ENCODE results near the gene PSIP1. TPM values are rescaled to one million over a fixed set of nuclear protein-coding genes. Genes with fewer than 3 reads are reported as not detected.

Gene PSIP1
- total RNA-seq, 1 experiment from 2014 or later, result 99.1 TPM

DNA sequence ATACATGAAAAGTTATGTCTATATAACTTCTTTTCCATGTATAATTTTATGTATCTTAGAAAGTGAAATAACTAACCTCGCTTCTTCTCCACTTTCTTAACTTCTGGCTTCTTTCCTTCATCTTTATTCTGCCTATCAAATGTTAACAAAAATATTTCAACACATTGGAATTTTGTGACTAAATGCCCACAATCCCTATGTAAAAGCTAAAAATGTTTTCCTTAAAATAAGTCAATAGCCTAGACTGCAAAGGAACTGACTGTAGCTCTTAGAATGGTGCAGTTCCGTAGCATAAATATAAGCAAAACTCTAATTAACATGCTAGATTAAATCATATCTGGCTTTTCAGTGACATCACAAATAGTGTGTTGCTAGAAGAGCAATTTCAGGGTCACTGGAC, 40.9 kb downstream of the PSIP1 start:
- Histone ChIP-seq H2AFZ (ENCODE audit: low read depth, low read length, poor library complexity, severe bottlenecking) (no peak overlapping the region), H3K27ac (ENCODE audit: low read depth, low read length) (no peak overlapping the region), H3K79me2 (ENCODE audit: insufficient read depth, low read length) (no peaks in the 10 kb centered on the region), H3K36me3 (ENCODE audit: control insufficient read depth in 1 of 2, insufficient read depth in 2 of 2, low read length in 2 of 2) (peaks cover 31 to 35% of the 10 kb centered on the region in 2 experiments; a peak in 3 of 4 replicates), H3K4me1 (ENCODE audit: control insufficient read depth in 1 of 2, insufficient read depth in 2 of 2, low read length in 2 of 2) (no peaks in the 10 kb centered on the region), H3K9me3 (ENCODE audit: control insufficient read depth in 1 of 2, insufficient read depth in 1 of 2, low read depth in 1 of 2, low read length in 2 of 2) (no peaks in the 10 kb centered on the region), H3K27me3 (ENCODE audit: insufficient read depth, low read length) (no peaks in the 10 kb centered on the region), H4K20me1 (ENCODE audit: insufficient read depth) (peaks cover 9% of the 10 kb centered on the region; the same call in 1 of the 2 replicates), H3K4me3 (replicated peaks in 1 of 2; ENCODE audit: low read depth in 1 of 2, low read length in 2 of 2) (no peak overlapping the region), H3K9me2 (ENCODE audit: insufficient read depth) (no peaks in the 10 kb centered on the region), H3K4me2 (ENCODE audit: low read length) (no peak overlapping the region), H3K9ac (ENCODE audit: low read length) (no peak overlapping the region)
- no peak for TF ChIP-seq SP1 (IDR thresholded peaks at IDR 0.05; ENCODE audit: low read depth)
- TF ChIP-seq, protein P1, sequence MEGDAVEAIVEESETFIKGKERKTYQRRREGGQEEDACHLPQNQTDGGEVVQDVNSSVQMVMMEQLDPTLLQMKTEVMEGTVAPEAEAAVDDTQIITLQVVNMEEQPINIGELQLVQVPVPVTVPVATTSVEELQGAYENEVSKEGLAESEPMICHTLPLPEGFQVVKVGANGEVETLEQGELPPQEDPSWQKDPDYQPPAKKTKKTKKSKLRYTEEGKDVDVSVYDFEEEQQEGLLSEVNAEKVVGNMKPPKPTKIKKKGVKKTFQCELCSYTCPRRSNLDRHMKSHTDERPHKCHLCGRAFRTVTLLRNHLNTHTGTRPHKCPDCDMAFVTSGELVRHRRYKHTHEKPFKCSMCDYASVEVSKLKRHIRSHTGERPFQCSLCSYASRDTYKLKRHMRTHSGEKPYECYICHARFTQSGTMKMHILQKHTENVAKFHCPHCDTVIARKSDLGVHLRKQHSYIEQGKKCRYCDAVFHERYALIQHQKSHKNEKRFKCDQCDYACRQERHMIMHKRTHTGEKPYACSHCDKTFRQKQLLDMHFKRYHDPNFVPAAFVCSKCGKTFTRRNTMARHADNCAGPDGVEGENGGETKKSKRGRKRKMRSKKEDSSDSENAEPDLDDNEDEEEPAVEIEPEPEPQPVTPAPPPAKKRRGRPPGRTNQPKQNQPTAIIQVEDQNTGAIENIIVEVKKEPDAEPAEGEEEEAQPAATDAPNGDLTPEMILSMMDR (IDR thresholded peaks at IDR 0.05 in 2 of 3, conservative IDR thresholded peaks at IDR 0.05 in 1 of 3; ENCODE audit: borderline replicate concordance in 1 of 3, insufficient read depth in 1 of 3, low read depth in 2 of 3, low read length in 2 of 3), result no peak
- POLR2A ChIA-PET, result no interaction called here
- BruUV-seq (replicated peaks), result no TSS peak
- no peak for ATAC-seq
- intact Hi-C loops (cut with micrococcal nuclease), result no loop called here
- RAD21 ChIA-PET (ENCODE audit: low non-redundant PET in 1 of 2, low total read pairs in 2 of 2, uncharacterized antibody in 2 of 2, unreplicated experiment in 2 of 2), result no interaction called here
- DNase-seq (ENCODE audit: low read depth, low spot score), result no peak
- CTCF ChIA-PET, result interaction anchor here (0.9 to 1.5 kb wide), 2 partner anchors 12 to 414 kb away, joined by 3 to 5 read pairs; no protein-coding TSS in a partner anchor

DNA sequence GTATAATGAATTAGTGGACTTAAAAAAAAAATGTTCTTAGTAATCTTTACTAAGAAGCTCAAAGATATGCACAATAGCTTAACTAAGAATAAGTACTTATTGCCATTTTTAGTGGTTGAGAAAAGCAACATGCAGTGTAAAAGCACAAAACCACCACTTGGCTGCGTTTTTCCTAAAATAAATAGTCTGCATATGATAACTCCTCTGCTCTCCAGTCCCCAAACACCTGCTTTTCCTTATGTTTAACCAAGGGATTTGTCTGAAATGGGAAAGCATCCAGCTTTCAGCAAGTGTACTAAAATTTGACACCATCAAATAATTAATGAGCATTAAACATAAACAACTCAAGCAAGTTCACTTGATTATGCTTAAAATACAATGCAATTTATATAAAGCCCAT, 41.4 kb downstream of the PSIP1 start:
- H3K4me1 ChIP-seq (ENCODE audit: control insufficient read depth in 1 of 2, insufficient read depth in 2 of 2, low read length in 2 of 2), result no peaks in the 10 kb centered on the region
- intact Hi-C loops (cut with micrococcal nuclease), result no loop called here
- peaks cover 9% of the 10 kb centered on the region; the same call in 1 of the 2 replicates for H4K20me1 ChIP-seq (ENCODE audit: insufficient read depth)
- peaks cover 31 to 40% of the 10 kb centered on the region in 2 experiments; a peak in 3 of 4 replicates for H3K36me3 ChIP-seq (ENCODE audit: control insufficient read depth in 1 of 2, insufficient read depth in 2 of 2, low read length in 2 of 2)
- H2AFZ ChIP-seq (ENCODE audit: low read depth, low read length, poor library complexity, severe bottlenecking), result no peak overlapping the region
- no peak overlapping the region for H3K9ac ChIP-seq (ENCODE audit: low read length)
- no peaks in the 10 kb centered on the region for H3K27me3 ChIP-seq (ENCODE audit: insufficient read depth, low read length)
- H3K79me2 ChIP-seq (ENCODE audit: insufficient read depth, low read length), result no peaks in the 10 kb centered on the region
- ChIA-PET POLR2A (no interaction called here), RAD21 (ENCODE audit: low non-redundant PET in 1 of 2, low total read pairs in 2 of 2, uncharacterized antibody in 2 of 2, unreplicated experiment in 2 of 2) (no interaction called here), CTCF (interaction anchor here (0.9 kb wide), 1 partner anchor 13 kb away, joined by 3 read pairs; no protein-coding TSS in a partner anchor)
- H3K9me3 ChIP-seq (ENCODE audit: control insufficient read depth in 1 of 2, insufficient read depth in 1 of 2, low read depth in 1 of 2, low read length in 2 of 2), result no peaks in the 10 kb centered on the region
- DNase-seq (ENCODE audit: low read depth, low spot score), result no peak
- no peak overlapping the region for H3K27ac ChIP-seq (ENCODE audit: low read depth, low read length)
- H3K9me2 ChIP-seq (ENCODE audit: insufficient read depth), result no peaks in the 10 kb centered on the region
- H3K4me3 ChIP-seq (replicated peaks in 1 of 2; ENCODE audit: low read depth in 1 of 2, low read length in 2 of 2), result no peak overlapping the region
- no TSS peak for BruUV-seq (replicated peaks)
- ATAC-seq, result no peak
- no peak overlapping the region for H3K4me2 ChIP-seq (ENCODE audit: low read length)
- TF ChIP-seq SRF (IDR thresholded peaks at IDR 0.05; ENCODE audit: low read depth) (no peak), RAD21 (IDR thresholded peaks at IDR 0.05; ENCODE audit: low read depth) (no peak), CBX3 (IDR thresholded peaks at IDR 0.05; ENCODE audit: low read depth) (no peak), TCF7L2 (IDR thresholded peaks at IDR 0.05; ENCODE audit: borderline replicate concordance, extremely low read depth, insufficient read depth, insufficient read length) (no peak), EGR1 (IDR thresholded peaks at IDR 0.05; ENCODE audit: low read depth) (no peak), CEBPB (IDR thresholded peaks at IDR 0.05; ENCODE audit: low read depth) (no peak), EZH2 (IDR thresholded peaks at IDR 0.05) (no peak), EZH2phosphoT487 (IDR thresholded peaks at IDR 0.05; ENCODE audit: borderline replicate concordance) (no peak)
- TF ChIP-seq, protein P2, sequence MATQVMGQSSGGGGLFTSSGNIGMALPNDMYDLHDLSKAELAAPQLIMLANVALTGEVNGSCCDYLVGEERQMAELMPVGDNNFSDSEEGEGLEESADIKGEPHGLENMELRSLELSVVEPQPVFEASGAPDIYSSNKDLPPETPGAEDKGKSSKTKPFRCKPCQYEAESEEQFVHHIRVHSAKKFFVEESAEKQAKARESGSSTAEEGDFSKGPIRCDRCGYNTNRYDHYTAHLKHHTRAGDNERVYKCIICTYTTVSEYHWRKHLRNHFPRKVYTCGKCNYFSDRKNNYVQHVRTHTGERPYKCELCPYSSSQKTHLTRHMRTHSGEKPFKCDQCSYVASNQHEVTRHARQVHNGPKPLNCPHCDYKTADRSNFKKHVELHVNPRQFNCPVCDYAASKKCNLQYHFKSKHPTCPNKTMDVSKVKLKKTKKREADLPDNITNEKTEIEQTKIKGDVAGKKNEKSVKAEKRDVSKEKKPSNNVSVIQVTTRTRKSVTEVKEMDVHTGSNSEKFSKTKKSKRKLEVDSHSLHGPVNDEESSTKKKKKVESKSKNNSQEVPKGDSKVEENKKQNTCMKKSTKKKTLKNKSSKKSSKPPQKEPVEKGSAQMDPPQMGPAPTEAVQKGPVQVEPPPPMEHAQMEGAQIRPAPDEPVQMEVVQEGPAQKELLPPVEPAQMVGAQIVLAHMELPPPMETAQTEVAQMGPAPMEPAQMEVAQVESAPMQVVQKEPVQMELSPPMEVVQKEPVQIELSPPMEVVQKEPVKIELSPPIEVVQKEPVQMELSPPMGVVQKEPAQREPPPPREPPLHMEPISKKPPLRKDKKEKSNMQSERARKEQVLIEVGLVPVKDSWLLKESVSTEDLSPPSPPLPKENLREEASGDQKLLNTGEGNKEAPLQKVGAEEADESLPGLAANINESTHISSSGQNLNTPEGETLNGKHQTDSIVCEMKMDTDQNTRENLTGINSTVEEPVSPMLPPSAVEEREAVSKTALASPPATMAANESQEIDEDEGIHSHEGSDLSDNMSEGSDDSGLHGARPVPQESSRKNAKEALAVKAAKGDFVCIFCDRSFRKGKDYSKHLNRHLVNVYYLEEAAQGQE (IDR thresholded peaks at IDR 0.05; ENCODE audit: low read depth), result no peak
- TF ChIP-seq, protein P3, sequence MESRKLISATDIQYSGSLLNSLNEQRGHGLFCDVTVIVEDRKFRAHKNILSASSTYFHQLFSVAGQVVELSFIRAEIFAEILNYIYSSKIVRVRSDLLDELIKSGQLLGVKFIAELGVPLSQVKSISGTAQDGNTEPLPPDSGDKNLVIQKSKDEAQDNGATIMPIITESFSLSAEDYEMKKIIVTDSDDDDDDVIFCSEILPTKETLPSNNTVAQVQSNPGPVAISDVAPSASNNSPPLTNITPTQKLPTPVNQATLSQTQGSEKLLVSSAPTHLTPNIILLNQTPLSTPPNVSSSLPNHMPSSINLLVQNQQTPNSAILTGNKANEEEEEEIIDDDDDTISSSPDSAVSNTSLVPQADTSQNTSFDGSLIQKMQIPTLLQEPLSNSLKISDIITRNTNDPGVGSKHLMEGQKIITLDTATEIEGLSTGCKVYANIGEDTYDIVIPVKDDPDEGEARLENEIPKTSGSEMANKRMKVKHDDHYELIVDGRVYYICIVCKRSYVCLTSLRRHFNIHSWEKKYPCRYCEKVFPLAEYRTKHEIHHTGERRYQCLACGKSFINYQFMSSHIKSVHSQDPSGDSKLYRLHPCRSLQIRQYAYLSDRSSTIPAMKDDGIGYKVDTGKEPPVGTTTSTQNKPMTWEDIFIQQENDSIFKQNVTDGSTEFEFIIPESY (IDR thresholded peaks at IDR 0.05; ENCODE audit: extremely low read depth, insufficient replicate concordance, low read length), result no peak
- TF ChIP-seq, protein P4, sequence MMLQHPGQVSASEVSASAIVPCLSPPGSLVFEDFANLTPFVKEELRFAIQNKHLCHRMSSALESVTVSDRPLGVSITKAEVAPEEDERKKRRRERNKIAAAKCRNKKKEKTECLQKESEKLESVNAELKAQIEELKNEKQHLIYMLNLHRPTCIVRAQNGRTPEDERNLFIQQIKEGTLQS (IDR thresholded peaks at IDR 0.05), result no peak
